HAP-1 (cell line): ENCODE measurements around the gene FAM78A.
"Not testable (repeated sequence)": the region's sequence is repeated elsewhere in the genome, so short reads cannot be mapped to it uniquely, and the experiment has no call there.

ENCODE experiments used
- DNase-seq, 2 experiments: peaks; one replicate each; pipeline ENCODE4 v3.0.0-alpha.2; 2016 to 2020; ENCODE audit warnings: low spot score in 2 of 2
- H3K27me3 ChIP-seq: fragments of 250-450 bp; sonication (Bioruptor Pico); 2 replicates; pipeline ENCODE4 v1.5.1; 2020; ENCODE audit warnings: low read depth, mild to moderate bottlenecking, moderate library complexity
- H3K36me3 ChIP-seq: fragments of 250-450 bp; sonication (Bioruptor Pico); replicated peaks from 2 replicates; pipeline ENCODE4 v1.5.1; 2020; ENCODE audit warnings: mild to moderate bottlenecking
- H3K4me1 ChIP-seq: fragments of 250-450 bp; sonication (Bioruptor Pico); 2 replicates; pipeline ENCODE4 v1.5.1; 2020; ENCODE audit warnings: mild to moderate bottlenecking
- H3K4me3 ChIP-seq: fragments of 250-450 bp; sonication (Bioruptor Pico); 2 replicates; pipeline ENCODE4 v1.5.1; 2020; ENCODE audit warnings: mild to moderate bottlenecking, moderate library complexity
- H3K9me3 ChIP-seq: fragments of 250-450 bp; sonication (Bioruptor Pico); 2 replicates; pipeline ENCODE4 v1.5.1; 2020; ENCODE audit warnings: mild to moderate bottlenecking, moderate library complexity
- in situ Hi-C: fragments of 300-500 bp; cut with MboI; formaldehyde crosslinking; loops from 3 replicates; pipeline ENCODE4 v1.14.3; 2020; ENCODE audit warnings: low sequenced_read_pairs, inconsistent platforms, mixed read lengths

The FAM78A gene

GRCh38 chr9:131272212-131272611 is 4.1 kb downstream of the FAM78A start:
- in situ Hi-C loops: no loop called here
- Histone ChIP-seq H3K4me3 (0 out of 2 replicates have a peak overlapping the region, but pooled peaks have one; percentile 54), H3K9me3 (no peaks in the 10 kb centered on the region), H3K27me3 (no peaks in the 10 kb centered on the region), H3K36me3 (peaks cover 11% of the 10 kb centered on the region), H3K4me1 (peaks cover 31% of the 10 kb centered on the region)
- no peak for DNase-seq

DNA sequence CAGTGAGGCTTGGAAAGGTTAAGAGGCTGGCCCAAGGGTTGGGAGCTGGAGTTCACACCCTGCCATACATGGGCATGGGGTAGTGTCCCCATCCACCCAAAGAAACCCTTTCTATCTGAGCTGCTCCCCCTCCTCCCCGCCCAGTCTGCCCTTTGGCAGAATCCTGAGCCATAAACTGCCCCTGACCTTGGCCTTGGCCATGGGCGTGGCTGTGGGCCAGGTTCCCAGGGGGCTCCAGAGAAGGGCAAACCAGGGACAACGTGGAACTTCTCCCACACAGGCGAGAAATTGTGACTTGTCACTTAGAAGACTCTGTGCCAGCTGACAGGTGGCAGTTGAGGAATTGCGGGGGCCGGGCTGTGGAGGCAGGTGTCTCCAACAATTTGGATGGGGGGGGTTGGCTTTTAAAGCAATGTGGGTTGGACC is 4.8 kb downstream of the FAM78A start:
- in situ Hi-C loops: no loop called here
- no peak for DNase-seq
- Histone ChIP-seq H3K9me3 (no peaks in the 10 kb centered on the region), H3K36me3 (peaks cover 11% of the 10 kb centered on the region), H3K4me1 (peaks cover 31% of the 10 kb centered on the region), H3K4me3 (no peak overlapping the region), H3K27me3 (no peaks in the 10 kb centered on the region)

DNA sequence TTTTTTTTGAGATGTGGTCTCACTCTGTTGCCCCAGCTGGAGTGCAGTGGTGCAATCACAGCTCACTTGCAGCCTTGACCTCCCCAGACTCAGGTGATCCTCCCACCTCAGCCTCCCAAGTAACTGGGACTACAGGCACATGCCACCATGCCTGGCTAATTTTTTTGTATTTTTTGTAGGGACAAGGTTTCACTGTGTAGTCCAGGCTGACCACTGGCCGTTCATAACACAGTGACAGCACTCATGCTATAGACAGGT is 5.4 kb downstream of the FAM78A start:
- H3K9me3 ChIP-seq, H3K4me3 ChIP-seq, H3K27me3 ChIP-seq, in situ Hi-C loops, DNase-seq: not testable (repeated sequence)
- H3K4me1 ChIP-seq: peaks cover 28% of the 10 kb centered on the region
- H3K36me3 ChIP-seq: peaks cover 11% of the 10 kb centered on the region

GRCh38 chr9:131270171-131271015 is 5.9 kb downstream of the FAM78A start:
- Histone ChIP-seq H3K27me3 (no peaks in the 10 kb centered on the region), H3K9me3 (no peaks in the 10 kb centered on the region), H3K36me3 (peaks cover 11% of the 10 kb centered on the region), H3K4me1 (peaks cover 26% of the 10 kb centered on the region), H3K4me3 (no peak overlapping the region)
- in situ Hi-C loops: no loop called here
- DNase-seq: peak in 1 of 2 experiments; percentile 46

- no peaks in the 10 kb centered on the region for H3K27me3 ChIP-seq
- peaks cover 9% of the 10 kb centered on the region; the same call in 1 of the 2 replicates for H3K36me3 ChIP-seq
- H3K9me3 ChIP-seq: no peaks in the 10 kb centered on the region
- in situ Hi-C loops: no loop called here
- no peak for DNase-seq
- no peak overlapping the region for H3K4me3 ChIP-seq
- peaks cover 6% of the 10 kb centered on the region for H3K4me1 ChIP-seq
Measured at GRCh38 chr9:131266266-131267229, 9.8 kb downstream of the FAM78A start.

DNA sequence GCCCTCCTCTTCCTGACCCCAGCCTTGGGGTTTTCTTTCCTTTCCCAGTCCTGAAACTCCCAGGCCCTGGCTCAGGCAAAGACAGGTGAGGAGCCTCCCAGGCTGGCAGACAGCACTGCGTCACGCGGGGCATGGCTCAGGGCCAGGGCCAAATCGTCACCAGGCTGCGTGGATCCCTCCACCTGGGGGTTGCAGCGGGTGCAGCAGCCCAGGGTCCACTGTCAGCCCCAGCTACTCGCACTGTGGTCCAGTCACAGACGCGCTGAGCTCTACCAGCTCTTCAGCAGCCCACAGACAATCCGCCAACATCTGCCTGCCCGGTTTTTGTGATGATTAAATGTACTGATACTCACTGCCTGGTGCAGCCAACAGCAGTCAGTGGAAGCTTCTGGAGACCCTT is 12.1 kb downstream of the FAM78A start:
- in situ Hi-C loops: no loop called here

DNA sequence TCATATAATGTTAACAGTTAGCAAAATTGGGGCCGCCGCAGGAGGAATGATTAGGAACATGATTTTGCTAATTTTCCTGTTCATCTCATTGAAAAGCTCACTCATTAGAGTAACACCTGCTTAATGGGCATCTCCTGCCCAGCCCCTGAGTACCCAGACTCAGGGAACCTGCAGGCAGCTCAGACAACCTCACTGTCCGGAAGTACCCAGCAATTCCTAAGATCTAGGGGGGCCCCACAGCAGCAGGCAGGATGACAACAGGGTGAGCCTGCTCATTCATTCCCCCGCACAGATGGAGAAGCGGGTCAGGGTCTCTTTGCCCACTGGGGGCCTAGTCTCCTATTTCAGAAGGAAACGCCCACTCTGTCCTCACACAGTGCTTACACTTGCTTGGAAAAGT is 12.6 kb downstream of the FAM78A start:
- in situ Hi-C loops: no loop called here
- no peak overlapping the region for H3K4me3 ChIP-seq
- H3K27me3 ChIP-seq: no peaks in the 10 kb centered on the region
- DNase-seq: no peak
- H3K9me3 ChIP-seq: no peaks in the 10 kb centered on the region
- H3K4me1 ChIP-seq: no peaks in the 10 kb centered on the region
- peaks cover 22% of the 10 kb centered on the region for H3K36me3 ChIP-seq

More for the DNA sequence above, 12.1 kb downstream of the FAM78A start:
- Histone ChIP-seq H3K27me3 (no peaks in the 10 kb centered on the region), H3K9me3 (no peaks in the 10 kb centered on the region), H3K36me3 (peaks cover 18% of the 10 kb centered on the region), H3K4me1 (no peaks in the 10 kb centered on the region), H3K4me3 (no peak overlapping the region)
- no peak for DNase-seq

DNA sequence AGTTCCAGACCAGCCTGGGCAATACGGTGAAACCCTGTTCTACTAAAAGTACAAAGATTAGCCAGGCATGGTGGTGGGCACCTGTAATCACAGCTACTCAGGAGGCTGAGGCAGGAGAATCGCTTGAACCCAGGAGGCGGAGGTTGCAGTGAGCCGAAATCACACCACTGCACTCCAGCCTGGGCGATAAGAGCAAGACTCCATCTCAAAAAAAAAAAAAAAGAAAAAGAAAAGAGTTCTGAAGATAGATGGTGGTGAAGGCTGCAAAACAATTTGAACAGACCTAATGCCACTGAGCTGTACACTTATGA is 13.3 kb downstream of the FAM78A start:
- H3K27me3 ChIP-seq, in situ Hi-C loops: not testable (repeated sequence)
- peaks cover 25% of the 10 kb centered on the region for H3K36me3 ChIP-seq

DNA sequence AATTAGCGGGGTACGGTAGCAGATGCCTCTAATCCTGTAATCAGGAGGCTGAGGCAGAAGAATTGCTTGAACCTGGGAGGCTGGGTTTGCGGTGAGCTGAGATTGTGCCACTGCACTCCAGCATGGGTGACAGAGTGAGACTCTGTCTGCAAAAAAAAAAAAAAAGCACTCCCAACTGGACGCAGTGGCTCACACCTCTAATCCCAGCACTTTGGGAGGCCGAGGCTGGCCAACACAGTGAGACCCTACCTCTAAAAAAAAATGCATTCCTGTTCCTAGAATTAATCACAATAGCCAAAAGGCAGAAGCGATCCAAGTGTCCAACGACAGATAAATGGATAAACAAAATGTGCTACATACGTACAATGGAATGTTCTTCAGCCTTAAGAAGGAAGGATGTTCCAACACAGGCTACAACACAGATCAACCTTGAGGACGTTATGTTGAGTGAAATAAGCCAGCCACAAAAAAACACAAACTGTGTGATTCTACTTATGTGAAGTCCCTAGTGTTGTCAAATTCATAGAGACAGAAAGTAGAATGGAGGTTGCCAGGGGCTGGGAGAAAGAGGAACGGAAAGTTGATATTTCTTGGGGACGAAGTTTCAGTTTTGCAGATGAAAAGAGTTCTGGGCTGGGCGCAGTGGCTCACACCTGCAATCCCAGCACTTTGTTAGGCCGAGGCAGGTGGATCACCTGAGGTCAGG is 13.8 kb downstream of the FAM78A start:
- no peaks in the 10 kb centered on the region for H3K4me1 ChIP-seq
- no peak overlapping the region for H3K4me3 ChIP-seq
- no peaks in the 10 kb centered on the region for H3K27me3 ChIP-seq
- DNase-seq: no peak
- in situ Hi-C loops: no loop called here
- H3K9me3 ChIP-seq: no peaks in the 10 kb centered on the region
- H3K36me3 ChIP-seq: peaks cover 25% of the 10 kb centered on the region

More for the DNA sequence above, 13.3 kb downstream of the FAM78A start:
- DNase-seq, H3K4me1 ChIP-seq, H3K9me3 ChIP-seq, H3K4me3 ChIP-seq: not testable (repeated sequence)

DNA sequence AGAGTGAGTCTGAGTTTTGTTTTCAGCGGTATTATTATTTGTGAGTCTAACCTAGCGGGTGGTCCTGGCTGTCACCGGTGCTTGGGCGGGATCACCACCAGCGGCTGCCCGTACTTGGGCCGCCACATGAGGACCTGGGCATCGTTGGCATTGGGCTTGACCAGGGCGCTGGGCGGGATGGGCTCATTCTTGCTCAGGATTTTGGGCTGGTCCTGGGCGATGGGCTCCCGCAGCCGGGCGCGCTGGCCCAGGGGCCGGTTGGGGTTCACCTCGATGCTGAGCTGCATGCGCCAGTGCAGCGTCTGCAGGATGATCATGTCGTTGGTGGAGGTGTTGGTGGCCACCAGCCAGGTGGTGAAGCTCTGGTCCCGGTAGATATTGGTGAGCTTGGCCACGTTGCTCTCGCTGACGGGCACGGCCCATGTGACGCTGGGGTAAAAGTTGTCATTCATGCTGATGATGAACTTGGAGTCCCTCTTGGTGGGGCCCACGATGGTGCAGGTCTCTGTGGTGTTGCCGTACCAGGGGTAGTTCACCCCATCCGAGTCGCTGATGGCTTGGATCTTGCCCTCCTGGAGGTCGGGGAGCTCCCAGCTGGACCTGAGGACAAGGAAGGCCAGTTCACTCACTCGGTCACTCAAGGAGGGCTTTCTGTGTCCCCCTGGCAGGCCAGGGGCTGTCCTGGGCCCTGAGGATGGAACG is 15.4 kb downstream of the FAM78A start:
- in situ Hi-C loops: no loop called here
- Histone ChIP-seq H3K36me3 (peaks cover 25% of the 10 kb centered on the region), H3K4me1 (no peaks in the 10 kb centered on the region), H3K9me3 (no peaks in the 10 kb centered on the region), H3K27me3 (no peaks in the 10 kb centered on the region), H3K4me3 (no peak overlapping the region)
- DNase-seq: no peak

DNA sequence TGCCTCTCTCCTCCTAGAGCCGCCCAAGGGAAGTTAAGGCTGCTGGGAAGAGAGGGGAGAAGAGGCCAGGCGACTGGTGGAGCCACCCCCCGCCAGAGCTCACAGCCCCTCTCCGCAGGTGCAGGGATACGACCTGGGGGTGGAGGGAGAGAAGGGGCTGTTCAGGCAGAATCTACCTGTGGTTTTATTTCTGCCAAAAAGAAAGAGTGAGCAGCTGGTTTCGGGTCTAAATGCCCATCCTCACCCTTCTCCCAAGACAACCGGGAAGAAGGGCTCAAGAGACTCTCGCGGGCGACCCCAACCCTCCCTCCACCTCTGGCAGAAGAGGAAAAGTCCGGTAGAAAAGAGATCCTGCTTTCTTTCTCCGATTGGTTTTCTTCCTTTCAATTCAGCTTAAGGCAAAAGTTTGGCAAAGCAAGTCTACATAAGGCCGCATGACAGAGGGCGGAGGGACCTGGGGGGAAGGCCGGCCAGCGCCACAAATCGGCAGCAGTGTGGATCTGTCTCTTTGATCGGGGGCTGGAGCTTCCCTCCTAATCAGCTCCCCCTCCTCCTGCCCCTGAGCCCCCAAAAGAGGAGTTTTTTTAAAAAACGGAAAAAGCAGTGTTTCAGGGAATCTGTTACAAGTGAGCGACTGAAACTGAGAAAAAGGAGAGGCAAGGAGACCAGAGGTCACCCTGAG is 16.3 kb downstream of the FAM78A start:
- no peak overlapping the region for H3K4me3 ChIP-seq
- no peaks in the 10 kb centered on the region for H3K4me1 ChIP-seq
- in situ Hi-C loops: no loop called here
- no peaks in the 10 kb centered on the region for H3K27me3 ChIP-seq
- H3K36me3 ChIP-seq: peaks cover 25% of the 10 kb centered on the region
- no peaks in the 10 kb centered on the region for H3K9me3 ChIP-seq
- no peak for DNase-seq

DNA sequence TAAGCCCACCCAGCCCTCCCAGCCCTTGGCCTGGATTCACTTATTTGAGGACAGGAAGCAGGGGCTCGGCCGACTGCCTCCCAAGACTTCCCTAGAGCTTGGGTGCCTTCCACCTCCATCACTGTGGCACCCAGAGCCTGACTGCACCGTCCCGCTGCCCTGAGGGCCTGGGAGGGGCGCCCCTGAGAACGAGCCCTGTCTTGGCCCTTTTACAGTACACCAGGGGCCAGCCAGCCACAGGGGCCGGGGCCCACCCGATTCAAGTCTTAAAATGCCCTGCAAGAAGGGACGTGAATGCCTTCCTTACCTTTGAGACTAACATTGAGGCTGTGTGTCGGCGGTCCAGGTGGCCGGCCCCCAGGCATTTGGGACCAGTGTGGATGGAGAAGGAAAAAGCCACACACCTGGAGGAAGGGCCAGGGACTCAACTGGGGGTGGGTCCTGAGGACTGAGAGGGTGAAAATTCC is 16.8 kb downstream of the FAM78A start:
- peaks cover 25% of the 10 kb centered on the region for H3K36me3 ChIP-seq
- no peaks in the 10 kb centered on the region for H3K9me3 ChIP-seq
- in situ Hi-C loops: no loop called here
- no peak for DNase-seq
- H3K4me3 ChIP-seq: no peak overlapping the region
- H3K27me3 ChIP-seq: no peaks in the 10 kb centered on the region
- H3K4me1 ChIP-seq: no peaks in the 10 kb centered on the region
